ENCODE results near the gene SYCE1. TPM values are rescaled to one million over a fixed set of nuclear protein-coding genes. Genes with fewer than 3 reads are reported as not detected.
"Not testable (repeated sequence)": the region's sequence is repeated elsewhere in the genome, so short reads cannot be mapped to it uniquely, and the experiment has no call there.

SYCE1 gene
- total RNA-seq, 4 donors from 2014 or later, result 1.8 TPM; not detected in 3

GRCh38 chr10:133568831-133569527, 3.6 kb upstream of the SYCE1 start:
- Histone ChIP-seq H3K9me3 (peaks cover 0 to 32% (median 15%) of the 10 kb centered on the region in 3 donors), H3K27me3 (peaks cover 0 to 45% (median 0%) of the 10 kb centered on the region in 4 donors), H3K4me3 (peak overlapping the region in 1 of 4 donors; percentile 40)
- H3K27ac ChIP-seq; intact Hi-C loops (cut with DNase I); DNase-seq; H3K36me3 ChIP-seq; H3K4me1 ChIP-seq: not testable (repeated sequence)
- WGBS, 2 donors, result no CpG with 5 or more reads among the region's 80 CpGs

DNA sequence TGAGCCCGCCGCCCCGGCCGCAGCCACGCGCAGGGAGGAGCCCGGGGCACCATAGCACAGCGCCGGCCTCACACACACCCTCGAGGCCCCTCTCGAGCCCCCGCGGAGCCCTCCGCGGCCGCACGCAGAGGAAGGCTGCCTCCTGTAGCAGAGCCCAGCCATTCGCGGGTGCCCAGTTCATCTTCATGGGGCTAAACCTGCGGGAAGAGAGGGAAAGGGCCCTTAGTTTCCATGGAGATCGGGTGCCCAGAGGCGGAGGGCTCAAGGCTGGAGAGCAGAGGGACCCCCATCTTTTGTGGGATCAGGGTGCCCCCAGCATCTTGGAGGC, 2.9 kb upstream of the SYCE1 start:
- H3K36me3 ChIP-seq, result no peaks in the 10 kb centered on the region
- intact Hi-C loops (cut with DNase I), result no loop called here
- no peaks in the 10 kb centered on the region for H3K4me1 ChIP-seq
- H3K27me3 ChIP-seq, result peaks cover 0 to 45% (median 0%) of the 10 kb centered on the region in 4 donors
- no peak overlapping the region for H3K27ac ChIP-seq
- no peak for TF ChIP-seq CTCF (IDR thresholded peaks at IDR 0.05)
- TF ChIP-seq POLR2A (IDR thresholded peaks at IDR 0.05), result no peak
- no peak overlapping the region for H3K4me3 ChIP-seq
- DNase-seq, result no peak
- WGBS, 2 donors, result 100% methylated on average over 1 to 4 of the region's 22 CpGs
- peaks cover 0 to 25% (median 12%) of the 10 kb centered on the region in 3 donors for H3K9me3 ChIP-seq

DNA sequence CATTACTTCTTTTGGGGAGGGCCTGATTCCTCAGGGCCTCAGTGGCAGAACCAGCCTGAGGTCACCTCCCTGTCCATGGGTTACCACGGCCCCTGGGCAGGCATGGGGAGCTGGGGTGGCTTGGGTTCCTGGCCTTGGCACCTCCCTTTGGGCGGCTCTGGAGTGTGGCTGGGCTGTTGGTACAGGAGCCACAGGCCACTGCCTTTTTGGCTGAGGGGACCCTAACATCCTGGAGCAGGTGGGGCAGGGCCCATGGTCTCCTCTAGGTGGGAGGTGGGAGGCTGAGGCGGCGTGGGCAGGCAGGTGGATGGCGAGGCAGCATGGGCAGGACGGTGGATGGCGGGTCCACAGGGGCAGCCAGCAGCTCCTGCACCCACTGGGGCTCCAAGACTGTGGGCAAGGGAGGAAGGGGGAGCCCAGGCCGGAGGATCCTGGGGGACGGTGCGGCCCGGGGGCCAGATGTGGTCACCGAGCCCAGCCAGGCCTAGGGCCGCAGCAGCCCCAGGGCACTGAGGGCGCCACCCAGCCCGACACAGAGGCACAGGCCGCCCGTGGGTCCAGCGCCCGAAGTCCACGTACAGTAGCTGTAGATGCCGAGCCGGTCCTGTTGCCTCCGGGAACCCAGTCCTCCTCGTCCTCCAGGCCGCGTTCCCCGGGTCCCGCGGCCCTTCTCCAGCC, 2.4 kb upstream of the SYCE1 start:
- no peaks in the 10 kb centered on the region for H3K36me3 ChIP-seq
- peaks cover 0 to 45% (median 0%) of the 10 kb centered on the region in 4 donors for H3K27me3 ChIP-seq
- H3K27ac ChIP-seq, result no peak overlapping the region
- DNase-seq, result no peak
- H3K4me1 ChIP-seq, result no peaks in the 10 kb centered on the region
- WGBS, 2 donors, result 85 to 88% methylated on average over 11 to 14 of the region's 29 CpGs
- no peak for TF ChIP-seq POLR2A (IDR thresholded peaks at IDR 0.05)
- TF ChIP-seq CTCF (IDR thresholded peaks at IDR 0.05), result no peak
- intact Hi-C loops (cut with DNase I), result no loop called here
- peaks cover 0 to 20% (median 7%) of the 10 kb centered on the region in 3 donors for H3K9me3 ChIP-seq
- no peak overlapping the region for H3K4me3 ChIP-seq

GRCh38 chr10:133567119-133567518, 1.7 kb upstream of the SYCE1 start:
- H3K27me3 ChIP-seq, result peaks cover 0 to 45% (median 0%) of the 10 kb centered on the region in 4 donors
- no peak for DNase-seq
- no peak for TF ChIP-seq CTCF (IDR thresholded peaks at IDR 0.05)
- no peak for TF ChIP-seq POLR2A (IDR thresholded peaks at IDR 0.05)
- 71 to 75% methylated on average over 5 of the region's 5 CpGs for WGBS, 2 donors
- H3K36me3 ChIP-seq, result no peaks in the 10 kb centered on the region
- no peak overlapping the region for H3K27ac ChIP-seq
- H3K4me1 ChIP-seq, result no peaks in the 10 kb centered on the region
- H3K4me3 ChIP-seq, result no peak overlapping the region
- intact Hi-C loops (cut with DNase I), result no loop called here
- H3K9me3 ChIP-seq, result peaks cover 0 to 20% (median 7%) of the 10 kb centered on the region in 3 donors

- no peaks in the 10 kb centered on the region for H3K4me1 ChIP-seq
- peak overlapping the region in 1 of 4 donors; percentile 78 for H3K27ac ChIP-seq
- peaks cover 0 to 44% (median 0%) of the 10 kb centered on the region in 4 donors for H3K27me3 ChIP-seq
- H3K4me3 ChIP-seq, result peak overlapping the region in 1 of 4 donors; percentile 28
- DNase-seq, result no peak
- intact Hi-C loops (cut with DNase I), result no loop called here
- WGBS, 2 donors, result 60 to 94% methylated on average over 3 to 7 of the region's 12 CpGs
- no peaks in the 10 kb centered on the region for H3K36me3 ChIP-seq
- H3K9me3 ChIP-seq, result peaks cover 0 to 20% (median 7%) of the 10 kb centered on the region in 3 donors
- TF ChIP-seq CTCF (IDR thresholded peaks at IDR 0.05) (no peak), POLR2A (IDR thresholded peaks at IDR 0.05) (no peak)
These were observed 567 bp downstream of the SYCE1 start for GRCh38 chr10:133564816-133565215.
